A549 treated with CORT108297 at 1 μM for 4 hours (cell line): Measurements from ENCODE around the gene WDR86. TPM values are rescaled to one million over a fixed set of nuclear protein-coding genes. Genes with fewer than 3 reads are reported as not detected.

Source experiments
- total RNA-seq: library from RNA; stranded (reverse); fragments of 200-300 nt; extraction: Qiagen RNA extraction; gene quantifications from 5 replicates; pipeline ENCODE4 v1.2.3, GENCODE V29; 2022

Gene WDR86
- total RNA-seq = 0.13 to 0.38 TPM (median 0.17 TPM) in 5 replicates

GRCh38 chr7:151409667-151410404, at the start of gene WDR86:
WDR86 (minus strand) TSS chr7:151410038; CDS start chr7:151409589, 449 bp downstream.

DNA sequence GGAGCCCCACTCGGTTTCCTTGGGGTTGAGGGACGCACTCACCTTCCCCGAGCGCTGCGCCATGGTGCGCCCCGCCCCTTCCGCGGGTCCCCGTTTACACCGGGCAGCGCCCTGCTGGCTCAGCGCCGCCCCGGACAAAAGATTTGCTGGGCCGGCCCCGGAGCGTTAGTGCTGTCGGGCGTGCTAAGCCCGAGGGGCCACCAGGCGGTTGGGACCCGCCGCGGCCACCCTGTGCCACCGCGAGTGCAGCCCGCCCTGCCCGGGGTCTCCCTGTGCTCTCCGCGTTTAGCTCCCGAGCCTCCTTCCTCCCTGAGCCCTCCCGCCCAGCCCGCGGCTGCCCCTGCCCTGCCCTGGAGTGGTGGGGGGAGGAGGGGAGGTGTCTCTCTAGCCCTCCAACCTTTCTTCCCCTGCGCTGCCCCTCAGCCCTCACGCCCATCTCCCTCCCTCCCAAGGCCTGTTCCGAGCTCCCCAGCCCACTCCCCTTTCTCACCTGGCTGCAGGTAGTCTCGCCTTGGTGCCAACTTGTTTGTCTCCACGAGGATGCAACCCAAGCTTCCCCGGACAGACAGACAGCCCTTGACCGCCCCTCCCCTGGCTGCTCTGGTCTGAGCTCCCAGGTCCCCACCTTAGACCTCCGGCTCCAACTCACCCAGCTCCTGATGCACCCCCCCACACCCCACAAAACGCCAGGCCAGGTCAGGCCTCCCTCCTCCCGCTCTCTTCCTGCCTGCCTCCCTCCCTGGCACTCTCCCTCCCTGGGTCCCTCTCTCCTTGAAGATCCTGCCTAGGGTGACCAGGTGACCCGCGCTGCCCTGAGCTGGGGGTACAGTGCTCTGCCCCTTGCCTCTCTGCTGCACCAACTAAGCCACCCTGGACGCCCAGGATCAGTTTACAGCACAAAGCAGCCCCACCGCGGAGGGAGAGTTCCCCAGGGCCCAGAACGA, 30.3 kb upstream of the WDR86 start, which contains the start of gene CRYGN:
Gene CRYGN (minus strand): TSS at position 287 of the 944 bp plus-strand sequence. CDS start 224 bp downstream, at position 63.

DNA sequence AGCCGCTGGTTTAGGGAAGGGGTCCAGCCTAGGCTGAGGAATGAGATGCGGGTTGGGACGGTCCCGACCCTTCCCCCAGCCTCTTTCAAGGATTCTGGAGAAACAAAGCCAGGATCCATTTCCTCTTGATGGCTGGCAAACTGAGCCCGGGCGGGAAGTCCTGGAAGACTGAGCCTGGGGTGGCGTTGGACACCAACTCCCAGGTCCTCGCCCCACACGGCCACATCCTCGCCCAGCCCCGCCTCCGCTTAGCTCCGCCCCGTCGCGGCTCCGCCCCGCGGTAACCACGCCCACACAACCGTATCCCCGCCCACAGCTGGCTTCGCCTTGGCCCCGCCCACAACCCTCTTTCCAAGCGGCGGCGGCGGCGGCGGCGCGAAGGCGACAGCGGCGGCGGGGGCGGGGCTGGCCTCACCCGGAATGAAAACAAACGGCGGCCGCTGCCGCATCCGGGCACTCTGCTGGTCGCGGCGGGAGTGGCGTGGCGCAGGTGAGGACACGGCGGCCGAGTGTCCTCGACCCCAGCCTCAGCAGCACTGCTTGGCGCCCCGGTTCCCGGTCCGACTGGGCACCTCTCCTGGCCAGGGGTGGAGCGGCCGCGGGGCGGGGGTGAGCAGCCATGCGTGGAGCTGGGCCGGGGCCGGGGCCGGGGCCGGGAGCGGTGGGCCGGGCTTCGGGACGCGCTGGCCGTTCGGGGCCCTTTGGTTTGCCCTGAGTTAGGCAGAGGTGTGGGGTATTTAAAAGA, 68.3 kb downstream of the WDR86 start, which contains the start of gene NUB1:
Gene NUB1 (plus strand): TSS at position 456 of the 745 bp plus-strand sequence. CDS start 3,538 bp downstream, outside the sequence.

Other genes starting within 250 kb of the WDR86 start
- gene GBX1, start 242.3 kb downstream of the WDR86 start, total RNA-seq = 0.10 to 0.18 TPM in 2 of 5 replicates, not detected in the others
- gene ASB10, start 222.8 kb downstream of the WDR86 start, total RNA-seq = not detected in 5 replicates
- gene H2BK1, start 199.6 kb downstream of the WDR86 start, total RNA-seq = not detected in 5 replicates
- gene ABCF2, start 182.8 kb downstream of the WDR86 start, total RNA-seq = 61.4 to 67.5 TPM (median 66.9 TPM) in 5 replicates
- gene CHPF2, start 177.6 kb downstream of the WDR86 start, total RNA-seq = 38.2 to 52.9 TPM (median 47.8 TPM) in 5 replicates
- gene SMARCD3, start 161.3 kb downstream of the WDR86 start, total RNA-seq = 8.6 to 12.4 TPM (median 10.4 TPM) in 5 replicates
- 34.3 to 49.5 TPM (median 37.0 TPM) in 5 replicates for gene NUB1, start 68.2 kb downstream of the WDR86 start, total RNA-seq
- gene CRYGN, start 30.1 kb upstream of the WDR86 start, total RNA-seq = not detected in 5 replicates
- 112 to 163 TPM (median 149 TPM) in 5 replicates for gene RHEB, start 109.9 kb upstream of the WDR86 start, total RNA-seq